ENCODE measurements around the gene GALNTL6.
A peak's percentile ranks its signal among the peaks of the same experiment; 100 is the strongest.
"Not testable (repeated sequence)": the region's sequence is repeated elsewhere in the genome, so short reads cannot be mapped to it uniquely, and the experiment has no call there.

GALNTL6 gene

DNA sequence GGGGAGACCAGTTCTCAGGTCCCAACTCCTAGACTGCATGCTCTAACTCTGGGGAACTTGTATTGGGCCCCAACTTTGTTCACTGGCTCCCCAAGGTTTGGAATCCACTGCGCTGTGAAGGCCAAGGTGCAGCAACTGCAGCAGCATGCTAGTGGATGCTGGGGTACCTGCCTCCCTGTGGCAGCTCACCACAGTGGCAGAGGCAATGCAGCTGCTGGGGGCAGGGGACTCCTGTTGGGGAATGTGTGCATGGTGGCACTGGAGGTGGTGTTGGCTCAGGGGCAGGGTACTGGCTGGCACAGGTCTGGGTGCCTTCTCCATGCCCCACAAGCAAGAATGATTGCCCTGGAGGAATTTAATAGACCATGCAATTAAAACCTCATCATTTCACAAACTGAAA lies 862.0 kb downstream of the GALNTL6 start:
- no peak for DNase-seq (ENCODE audit: low read depth)

DNA sequence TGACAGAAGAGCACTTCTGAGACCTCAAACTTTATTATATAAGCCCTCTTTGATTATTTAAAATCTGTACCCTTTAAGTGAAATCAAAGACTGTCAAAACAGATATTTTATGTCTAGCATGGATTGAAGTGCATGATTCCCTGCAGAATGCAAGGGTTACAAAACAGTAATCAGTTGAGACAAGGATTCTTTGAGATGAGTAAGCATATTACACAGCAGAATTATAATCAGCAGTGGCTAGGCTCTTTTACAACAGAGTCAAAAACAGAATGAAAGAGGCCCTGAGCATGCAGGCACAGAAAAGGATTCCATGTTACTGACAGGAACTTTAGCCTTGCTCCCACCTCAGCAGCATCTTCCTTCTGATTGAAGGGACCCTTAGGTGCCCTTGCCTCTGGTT lies 867.5 kb downstream of the GALNTL6 start:
- no peak for DNase-seq (ENCODE audit: low read depth)

DNA sequence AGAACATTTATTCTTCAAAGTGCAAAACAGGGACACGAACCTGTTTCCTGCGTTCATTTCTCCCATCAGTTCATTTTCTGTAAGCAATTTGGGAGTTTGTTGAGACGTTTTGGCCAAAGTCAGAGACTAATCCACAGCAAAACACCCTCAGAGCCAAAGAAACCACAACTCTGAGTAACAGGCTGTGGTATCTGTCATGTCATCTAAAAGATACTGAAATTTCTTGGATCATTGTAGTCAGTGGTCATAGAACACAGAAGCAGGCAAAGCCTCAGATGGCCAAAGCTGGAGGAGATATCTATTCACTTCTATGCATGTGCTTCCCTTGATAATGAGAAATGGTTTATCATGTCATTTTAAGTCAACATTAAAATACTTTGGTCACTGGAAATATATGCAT lies 869.8 kb downstream of the GALNTL6 start:
- no peak for DNase-seq (ENCODE audit: low read depth)

DNA sequence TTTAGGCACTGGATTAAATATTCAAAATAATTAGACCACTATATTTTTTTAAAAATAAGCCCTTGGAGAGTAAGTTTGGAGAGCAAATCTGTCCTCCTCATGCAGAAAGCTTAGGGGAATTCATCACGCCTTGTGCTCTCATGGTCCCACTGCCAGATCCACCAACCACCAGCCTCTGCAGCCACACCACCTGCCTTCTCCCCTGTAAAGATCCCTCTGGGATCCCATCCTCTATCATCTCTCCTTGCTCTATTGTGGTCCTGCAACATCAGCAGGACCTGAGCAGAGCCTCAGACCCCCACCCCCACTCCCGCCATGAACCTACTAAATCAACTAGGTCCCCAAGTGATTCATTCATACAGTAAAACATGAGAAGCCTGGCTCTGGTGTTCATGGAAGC lies 872.8 kb downstream of the GALNTL6 start:
- no peak for DNase-seq (ENCODE audit: low read depth)

DNA sequence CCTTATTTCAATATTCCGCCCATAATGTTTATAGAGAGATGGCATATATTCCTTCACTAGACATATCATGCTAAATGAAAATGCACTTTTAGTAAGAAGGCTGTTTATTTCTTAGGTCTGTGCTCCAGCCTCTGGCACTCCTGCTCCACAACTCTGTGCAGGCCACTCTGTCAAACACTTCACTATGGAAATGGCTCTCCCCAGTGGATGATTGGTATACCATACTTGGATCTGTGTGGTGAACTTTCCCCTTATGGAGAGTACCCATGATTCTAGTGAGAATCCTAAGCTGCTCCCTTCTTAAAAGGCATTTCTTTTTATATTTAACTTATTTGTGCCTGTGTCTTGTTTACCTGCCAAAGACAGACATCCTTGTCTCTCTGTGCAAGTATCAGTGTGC lies 875.3 kb downstream of the GALNTL6 start:
- no peak for DNase-seq (ENCODE audit: low read depth)

DNA sequence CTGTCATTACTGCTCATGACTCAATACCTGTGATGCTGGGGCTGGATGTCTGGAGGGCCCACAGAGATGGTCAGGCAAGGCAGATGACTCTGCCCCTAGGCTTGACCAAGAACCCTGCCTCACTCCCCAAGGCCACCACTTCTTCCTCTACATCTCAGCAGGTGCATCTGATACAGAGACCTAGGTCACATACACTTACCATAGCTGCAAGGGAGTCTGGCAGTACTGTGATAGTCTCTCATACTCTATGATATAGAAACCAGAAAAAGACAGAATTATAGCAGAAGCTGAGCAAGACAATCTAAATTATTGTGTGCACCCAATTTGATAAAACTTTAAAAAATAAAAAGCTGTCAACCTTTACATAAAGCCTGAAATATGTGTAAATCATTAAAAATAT lies 878.3 kb downstream of the GALNTL6 start:
- DNase-seq (ENCODE audit: low read depth), result no peak

DNA sequence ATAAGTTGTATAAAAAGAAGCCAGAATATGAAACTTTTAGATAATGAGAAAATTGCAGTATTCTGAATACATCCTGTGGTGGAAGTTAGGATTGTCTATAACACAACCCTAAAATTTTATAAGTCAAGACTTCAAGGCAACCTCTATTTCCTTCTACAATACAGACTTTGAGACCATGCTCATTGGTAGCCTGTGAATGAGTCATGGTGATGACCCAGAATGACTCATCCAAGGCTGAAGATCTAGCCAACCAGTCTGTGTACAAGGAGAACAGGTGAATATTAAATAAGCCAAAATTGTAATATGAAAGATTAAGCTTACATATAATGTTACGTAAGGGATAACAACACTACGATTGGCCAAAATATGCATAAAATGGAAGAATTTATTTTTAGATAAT lies 879.5 kb downstream of the GALNTL6 start:
- no peak for DNase-seq (ENCODE audit: low read depth)

DNA sequence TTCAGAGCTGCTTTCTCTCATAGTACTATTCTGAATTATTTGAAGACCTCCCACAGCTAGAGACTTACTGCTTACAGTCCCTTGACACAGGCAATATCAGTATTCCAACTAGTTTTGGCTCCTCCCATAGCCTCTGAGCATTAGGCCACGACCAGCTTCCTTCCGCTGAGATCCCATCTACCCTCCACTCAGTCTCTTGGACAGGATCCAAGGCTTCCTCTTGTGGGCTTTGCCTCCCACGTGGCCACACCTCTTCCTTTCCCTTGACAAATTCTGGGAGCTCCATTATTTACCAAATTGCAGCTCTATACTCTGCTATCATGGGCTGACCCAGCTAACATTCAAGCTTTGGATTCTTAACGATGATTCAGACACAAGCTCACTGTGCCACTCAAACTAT lies 885.1 kb downstream of the GALNTL6 start:
- no peak for DNase-seq (ENCODE audit: low read depth)

DNA sequence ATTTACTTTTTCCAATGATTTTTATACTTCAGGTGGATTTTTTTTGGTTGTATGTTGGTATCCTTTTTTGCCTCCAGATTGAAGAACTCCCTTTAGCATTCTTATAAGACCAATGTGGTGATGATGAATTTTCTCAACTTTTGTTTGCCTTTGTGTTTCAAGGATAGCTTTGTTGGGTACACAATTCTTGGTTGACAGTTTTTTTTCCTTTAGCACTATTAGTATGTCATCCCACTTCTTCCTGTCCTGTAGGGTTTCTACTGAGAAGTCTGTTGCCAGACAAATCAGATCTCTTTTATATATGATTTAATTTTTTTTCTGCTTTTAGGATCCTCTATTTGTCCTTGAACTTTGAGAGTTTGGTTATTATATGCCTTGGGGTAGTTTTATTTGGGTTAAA lies 892.4 kb downstream of the GALNTL6 start:
- DNase-seq (ENCODE audit: low read depth), result no peak

DNA sequence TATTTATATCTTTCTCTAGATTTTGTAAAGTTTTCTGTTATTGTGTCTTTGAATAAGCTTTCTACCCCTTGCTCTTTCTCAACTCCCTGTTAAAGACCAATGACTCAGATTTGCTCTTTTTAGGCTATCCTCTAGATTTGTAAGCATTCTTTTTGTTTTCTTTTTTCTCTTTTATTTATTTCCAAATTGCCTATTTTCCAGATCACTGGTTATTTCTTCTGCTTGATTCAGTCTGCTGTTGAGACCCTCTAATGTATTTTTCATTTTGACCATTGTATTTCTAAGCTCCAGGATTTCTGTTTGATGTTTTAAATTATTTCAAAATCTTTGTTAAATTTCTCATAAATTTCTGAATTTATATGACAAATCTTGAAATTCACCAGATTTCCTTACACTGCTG lies 892.8 kb downstream of the GALNTL6 start:
- DNase-seq (ENCODE audit: low read depth), result no peak

DNA sequence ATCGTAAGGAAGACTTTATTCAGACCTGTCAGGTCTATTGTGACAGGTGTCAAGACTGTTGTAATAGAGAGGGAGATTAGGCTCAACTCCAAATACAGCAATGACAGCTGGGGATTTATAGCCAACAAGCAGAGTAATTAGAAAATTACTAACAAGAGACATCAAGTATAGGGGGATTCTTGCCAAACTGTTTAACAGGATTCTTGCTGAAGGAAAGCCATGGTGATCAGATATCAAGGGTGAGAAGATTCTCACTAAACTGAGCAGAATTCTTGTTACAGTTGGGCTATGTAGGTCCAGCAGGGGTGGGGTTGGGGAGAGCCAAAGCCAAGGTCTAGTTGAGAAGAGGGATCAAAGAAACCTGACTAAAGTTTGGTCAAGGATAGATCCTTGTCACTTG lies 894.4 kb downstream of the GALNTL6 start:
- no peak for DNase-seq (ENCODE audit: low read depth)

DNA sequence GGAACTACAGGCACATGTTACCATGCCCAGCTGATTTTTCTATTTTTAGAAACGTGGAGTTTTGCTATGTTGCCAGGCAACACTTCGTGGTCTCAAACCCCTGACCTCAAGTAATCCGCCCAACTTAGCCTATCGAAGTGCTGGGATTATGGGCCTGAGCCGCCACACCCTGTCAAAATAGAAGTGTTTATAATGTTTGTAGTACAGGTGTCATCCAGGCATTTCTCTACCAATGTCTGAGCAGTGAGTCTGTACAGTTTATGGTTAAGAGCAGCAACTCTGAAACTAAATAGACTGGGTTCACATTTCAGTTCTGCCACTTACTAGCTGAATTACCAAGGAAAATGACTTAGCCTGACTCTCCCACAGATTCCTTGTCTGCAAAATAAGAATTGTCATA lies 895.0 kb downstream of the GALNTL6 start:
- DNase-seq (ENCODE audit: low read depth), result no peak

DNA sequence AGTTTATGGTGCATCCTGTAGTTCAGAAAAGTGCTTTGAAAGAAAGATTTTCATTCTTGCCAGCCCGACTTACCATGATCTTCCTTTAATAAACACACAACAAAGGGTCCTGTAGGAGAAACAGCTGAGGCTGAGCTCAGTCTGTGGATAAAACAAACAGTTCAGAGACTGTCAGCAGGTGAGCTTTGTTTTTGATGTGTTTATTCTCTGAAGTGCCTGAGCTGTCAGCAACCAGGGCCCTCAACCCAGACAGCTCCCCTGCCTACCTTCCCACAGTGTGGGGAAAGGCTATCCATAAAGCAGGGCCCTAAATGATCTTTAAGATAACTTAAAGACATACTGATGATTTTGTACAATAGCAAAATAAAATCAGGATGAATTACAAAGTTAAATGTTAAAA lies 896.2 kb downstream of the GALNTL6 start:
- no peak for DNase-seq (ENCODE audit: low read depth)

DNA sequence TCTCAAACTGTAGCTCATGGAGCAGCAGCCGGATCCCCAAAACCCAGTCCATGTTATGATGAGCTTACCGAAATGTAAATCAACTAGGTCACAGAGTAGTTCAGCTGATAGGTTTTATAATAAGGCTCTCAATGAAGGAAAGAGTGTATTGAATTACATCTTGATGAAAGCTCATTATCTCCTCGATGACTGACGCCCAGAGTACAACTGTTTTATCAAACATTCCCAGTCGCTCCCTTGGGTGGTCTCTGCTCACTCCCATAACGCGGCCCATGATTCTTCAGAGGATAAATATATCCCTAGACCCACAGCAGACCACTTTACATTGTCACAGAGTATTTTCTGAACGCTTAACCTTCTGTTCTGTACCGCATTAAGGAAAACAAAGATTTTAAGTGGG lies 903.1 kb downstream of the GALNTL6 start:
- DNase-seq (ENCODE audit: low read depth), result no peak

DNA sequence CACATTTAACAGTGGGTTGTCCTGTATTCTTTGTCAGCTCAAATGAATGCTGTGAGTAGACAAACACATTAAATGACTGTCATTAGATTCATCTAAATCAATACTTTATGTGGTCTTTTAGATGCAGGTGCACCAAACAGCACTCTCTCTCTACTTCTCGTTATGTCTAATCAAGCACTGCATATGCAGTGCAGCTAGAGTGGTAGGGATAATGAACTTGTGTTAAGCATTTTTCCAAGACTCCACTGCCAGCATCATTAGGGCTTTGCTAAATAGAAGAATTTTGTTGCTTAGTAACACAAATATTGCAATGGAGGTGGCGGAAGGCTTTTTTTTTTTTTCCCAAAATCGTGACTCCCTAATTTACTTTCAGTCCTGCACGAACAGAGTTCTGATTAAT lies 908.5 kb downstream of the GALNTL6 start:
- DNase-seq (ENCODE audit: low read depth), result no peak

DNA sequence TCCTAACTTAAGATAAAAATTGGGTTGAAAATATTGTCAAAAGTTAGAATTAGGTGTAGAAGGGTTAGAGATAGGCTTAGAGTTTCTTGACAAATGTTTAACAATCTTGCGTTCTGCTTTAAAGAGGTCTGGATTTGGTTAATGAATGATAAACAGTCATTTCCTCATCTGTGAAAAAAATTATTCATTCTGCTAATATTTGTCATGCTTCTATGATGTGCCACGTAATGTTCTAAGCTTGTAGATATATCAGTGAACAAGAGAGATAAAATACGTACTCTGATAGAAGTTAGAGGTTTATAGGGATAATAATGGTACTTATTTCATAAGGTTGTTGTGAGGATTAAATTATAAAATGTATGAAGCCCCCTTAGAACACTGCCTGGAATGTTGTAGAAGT lies 912.4 kb downstream of the GALNTL6 start:
- peak; percentile 42 for DNase-seq (ENCODE audit: low read depth)

DNA sequence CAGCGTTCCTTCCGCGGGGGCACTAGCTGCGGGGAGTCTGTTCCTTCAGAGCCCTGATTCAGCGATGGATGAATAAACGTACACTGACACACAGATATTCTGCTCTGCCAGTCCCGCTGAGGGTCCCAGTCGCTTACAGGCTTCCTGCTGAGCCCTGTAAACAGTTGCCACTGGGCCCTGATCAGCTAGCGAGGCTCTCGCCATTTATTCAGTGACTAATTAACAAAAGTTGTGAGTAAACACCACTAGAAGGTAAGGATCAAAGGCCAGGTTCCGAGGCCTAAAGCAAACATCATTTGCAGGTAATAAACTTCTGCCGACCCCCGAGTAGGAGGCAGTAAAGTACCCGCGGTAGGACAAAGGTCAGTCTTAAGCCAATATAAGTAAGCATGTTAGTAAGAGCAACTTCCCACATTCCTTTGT lies 912.8 kb downstream of the GALNTL6 start:
- no peak for DNase-seq (ENCODE audit: low read depth)

DNA sequence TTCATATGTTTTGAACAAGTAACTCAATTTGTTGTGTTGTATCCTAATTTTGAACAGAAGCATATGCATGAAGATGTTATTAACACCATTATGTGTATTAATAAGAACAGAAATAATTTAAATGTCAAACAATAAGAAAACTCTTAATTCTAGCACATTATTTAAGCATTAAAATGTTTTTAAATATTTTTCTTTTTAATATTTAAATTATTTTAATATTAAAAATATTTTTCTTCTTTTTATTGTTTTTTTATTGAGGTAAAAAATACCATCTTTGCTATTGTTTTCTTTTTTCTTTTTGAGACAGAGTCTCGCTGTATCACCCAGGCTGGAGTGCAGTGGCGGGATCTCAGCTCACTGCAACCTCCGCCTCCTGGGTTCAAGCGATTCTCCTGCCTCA lies 914.4 kb downstream of the GALNTL6 start:
- no peak for DNase-seq (ENCODE audit: low read depth)

DNA sequence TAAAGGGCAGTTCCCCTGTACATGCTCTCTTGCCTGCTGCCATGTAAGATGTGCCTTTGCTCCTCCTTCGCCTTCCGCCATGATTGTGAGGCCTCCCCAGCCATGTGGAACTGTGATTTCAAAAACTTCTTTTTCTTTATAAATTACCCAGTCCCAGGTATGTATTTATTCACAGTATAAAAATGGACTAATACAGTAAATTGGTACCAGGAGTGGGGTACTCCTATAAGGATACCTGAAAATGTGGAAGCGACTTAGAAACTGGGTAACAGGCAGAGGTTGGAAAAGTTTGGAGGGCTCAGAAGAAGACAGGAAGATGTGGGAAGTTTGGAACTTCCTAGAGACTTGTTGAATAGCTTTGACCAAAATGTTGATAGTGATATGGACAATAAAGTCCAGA lies 920.4 kb downstream of the GALNTL6 start:
- not testable (repeated sequence) for DNase-seq (ENCODE audit: low read depth)

DNA sequence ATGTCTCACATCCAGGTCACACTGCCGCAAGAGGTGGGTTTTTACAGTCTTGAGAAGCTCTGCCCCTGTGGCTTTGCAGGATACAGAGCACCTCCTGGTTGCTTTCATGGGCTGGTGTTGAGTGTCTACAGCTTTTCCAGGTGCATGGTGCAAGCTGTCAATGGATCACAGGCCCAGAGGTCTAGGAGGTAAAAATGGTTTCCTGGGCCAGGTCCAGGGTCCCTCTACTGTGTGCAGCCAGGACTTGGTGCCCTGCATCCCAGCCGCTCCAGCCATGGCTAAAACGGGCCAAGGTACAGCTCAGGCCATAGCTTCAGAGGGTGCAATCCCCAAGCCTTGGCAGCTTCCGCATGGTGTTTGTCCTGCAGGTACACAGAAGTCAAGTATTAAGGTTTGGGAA lies 921.4 kb downstream of the GALNTL6 start:
- no peak for DNase-seq (ENCODE audit: low read depth)

DNA sequence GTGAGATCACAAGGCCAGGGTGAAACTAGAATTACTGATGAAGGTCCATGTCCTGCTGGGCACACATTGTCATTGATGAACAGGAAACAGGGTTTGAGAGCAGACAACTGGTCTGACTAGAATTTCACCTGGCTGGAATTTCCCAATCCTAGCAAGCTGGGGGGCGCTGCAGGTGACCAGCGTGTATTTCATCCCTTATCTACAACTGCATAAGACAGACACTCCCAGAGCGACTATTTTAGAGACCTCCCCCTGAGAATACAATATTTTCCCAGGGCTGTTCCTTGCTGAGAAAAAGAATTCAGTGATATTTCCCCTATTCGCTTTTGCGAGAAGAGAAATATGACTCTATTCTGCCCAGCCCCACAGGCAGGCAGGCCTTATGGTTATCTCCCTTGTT lies 922.8 kb downstream of the GALNTL6 start:
- no peak for DNase-seq (ENCODE audit: low read depth)

DNA sequence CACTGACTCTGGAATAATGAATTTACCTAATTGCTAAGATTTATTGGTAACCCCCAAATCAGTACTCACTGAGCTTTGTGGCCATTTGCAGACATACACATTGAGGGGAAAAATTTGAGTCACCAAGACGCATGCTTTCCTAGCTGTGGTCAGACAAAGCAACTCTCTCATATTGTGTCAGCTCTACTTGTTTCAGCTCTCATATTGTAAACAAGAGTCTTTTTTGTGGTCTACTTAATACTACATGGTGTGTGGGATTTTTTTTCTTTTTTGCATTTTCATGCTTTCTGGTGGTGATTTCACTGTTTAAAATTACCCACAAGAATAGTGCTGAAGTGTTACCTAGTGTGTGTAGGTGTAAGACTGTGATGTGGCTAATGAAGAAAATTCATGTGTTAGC lies 927.2 kb downstream of the GALNTL6 start:
- DNase-seq (ENCODE audit: low read depth), result no peak

DNA sequence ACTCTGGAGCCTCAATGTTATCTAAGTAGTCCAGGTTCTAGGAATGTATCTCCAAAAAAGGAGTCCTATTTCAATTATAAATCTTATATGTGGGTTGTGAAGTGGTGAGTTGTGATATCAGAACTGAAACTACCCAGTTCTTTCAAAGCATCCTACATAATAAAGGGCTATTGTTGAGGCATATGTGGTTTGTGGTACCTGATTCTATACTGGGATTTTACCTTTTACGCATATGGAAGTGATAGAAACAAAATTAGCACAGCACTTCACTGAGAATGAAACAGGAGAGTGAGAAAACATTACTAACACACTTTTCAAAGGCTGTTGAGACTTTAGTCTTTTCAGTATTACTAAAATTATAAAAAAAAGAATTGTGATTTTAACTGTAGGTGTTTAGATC lies 937.7 kb downstream of the GALNTL6 start:
- no peak for DNase-seq (ENCODE audit: low read depth)

DNA sequence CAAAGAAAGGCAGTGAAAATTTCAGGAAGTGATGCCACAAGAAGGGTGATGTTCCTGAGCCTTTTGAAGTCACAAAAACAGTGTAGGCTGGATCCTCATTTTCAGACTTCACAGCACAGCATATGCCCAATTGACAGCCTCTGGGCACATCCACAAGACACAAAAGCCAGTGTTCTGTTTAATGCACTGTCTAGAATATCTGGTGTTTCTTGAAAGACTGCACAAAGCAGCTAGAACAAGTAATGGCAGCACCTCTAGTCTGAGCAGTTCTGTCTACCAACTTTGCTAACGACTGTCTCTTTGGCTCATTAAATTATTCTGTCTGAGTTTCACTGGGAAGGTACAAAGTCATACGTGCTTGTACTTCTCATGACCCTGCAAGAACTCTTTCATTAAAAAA lies 938.3 kb downstream of the GALNTL6 start:
- no peak for DNase-seq (ENCODE audit: low read depth)

DNA sequence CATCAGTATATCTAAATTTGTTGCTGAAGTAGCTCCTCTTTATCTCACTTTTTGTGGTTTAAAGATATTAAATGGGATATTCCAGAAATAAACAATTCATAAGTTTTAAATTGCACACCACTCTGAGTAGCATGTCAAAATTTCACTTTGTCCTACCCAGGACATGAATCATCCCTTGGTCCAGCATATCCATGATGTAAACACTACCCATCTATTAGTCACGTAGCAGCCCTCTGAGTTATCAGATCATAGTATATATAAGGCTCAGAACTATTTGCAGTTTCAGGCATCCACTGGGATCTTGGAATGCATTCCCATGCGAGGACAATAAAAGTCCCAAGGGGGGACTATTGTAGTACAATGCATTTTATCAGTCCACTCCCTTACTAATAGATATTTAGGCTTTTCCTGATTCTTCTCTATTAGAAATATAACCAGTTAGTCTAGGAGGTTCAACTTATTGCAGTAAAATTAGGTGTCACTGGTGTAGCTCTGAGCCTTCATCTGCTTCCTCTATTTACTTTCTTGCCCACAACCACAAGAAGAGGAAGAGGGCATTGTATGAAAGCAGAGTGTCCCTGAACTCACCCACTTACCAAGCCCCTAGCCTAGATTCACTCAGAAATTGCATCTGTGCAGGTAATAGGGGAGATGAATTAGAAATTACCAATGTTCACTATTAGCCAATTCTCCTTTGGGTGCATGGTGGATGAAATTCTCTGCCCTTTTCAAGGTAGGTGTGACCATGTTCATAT lies 945.6 kb downstream of the GALNTL6 start:
- peak; percentile 44 for DNase-seq (ENCODE audit: low read depth)
